ENCODE data around the gene SYN1.

DNA sequence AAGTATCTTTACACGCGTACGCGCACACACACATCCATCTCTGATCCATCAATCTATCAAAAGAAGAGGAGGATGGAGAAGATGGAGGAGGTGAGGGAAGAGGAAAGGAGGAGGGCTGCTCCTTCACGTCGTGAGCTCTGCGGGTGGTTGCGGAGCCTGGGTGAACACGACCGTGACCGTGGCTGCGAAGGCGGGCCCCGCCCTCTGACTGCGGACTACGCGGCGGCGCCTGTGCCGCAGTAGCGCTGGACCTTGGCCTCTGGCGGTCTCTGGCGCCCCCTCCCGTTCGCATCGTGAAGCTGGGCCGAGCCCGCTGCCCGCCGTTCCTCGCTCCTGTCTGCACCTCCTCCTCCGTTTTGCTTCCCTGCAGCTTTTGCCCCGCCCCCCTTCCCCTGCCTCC lies 96.4 kb downstream of the SYN1 start:
- no peak for TF ChIP-seq EZH2 (IDR thresholded peaks at IDR 0.05; ENCODE audit: insufficient read depth, poor library complexity, severe bottlenecking)
- TF ChIP-seq EZH2phosphoT487 (IDR thresholded peaks at IDR 0.05; ENCODE audit: insufficient read depth, low read depth): no peak

All from GM23248 (cell line).